ENCODE data around the gene SH3TC2.
A peak's percentile ranks its signal among the peaks of the same experiment; 100 is the strongest.

Gene SH3TC2

GRCh38 chr5:148996270-148996669 lies 66.6 kb downstream of the SH3TC2 start:
- no peak for DNase-seq

- no peak for DNase-seq
Measured at GRCh38 chr5:148995791-148996190, 67.1 kb downstream of the SH3TC2 start.

- no peak for DNase-seq
Measured at GRCh38 chr5:148993283-148993936, 69.5 kb downstream of the SH3TC2 start.

GRCh38 chr5:148992265-148992664 lies 70.6 kb downstream of the SH3TC2 start:
- DNase-seq: no peak

GRCh38 chr5:148991566-148991965 lies 71.3 kb downstream of the SH3TC2 start:
- no peak for DNase-seq

GRCh38 chr5:148990817-148991216 lies 72.0 kb downstream of the SH3TC2 start:
- no peak for DNase-seq

GRCh38 chr5:148989567-148989966 lies 73.3 kb downstream of the SH3TC2 start:
- no peak for DNase-seq

- no peak for DNase-seq
Measured at GRCh38 chr5:148988328-148988727, 74.5 kb downstream of the SH3TC2 start.

- no peak for DNase-seq
Measured at GRCh38 chr5:148986636-148987035, 76.2 kb downstream of the SH3TC2 start.

- DNase-seq: no peak
Measured at GRCh38 chr5:148984345-148984744, 78.5 kb downstream of the SH3TC2 start.

GRCh38 chr5:148981353-148981752 lies 81.5 kb downstream of the SH3TC2 start:
- DNase-seq: no peak

- DNase-seq: no peak
Measured at GRCh38 chr5:148980731-148981130, 82.1 kb downstream of the SH3TC2 start.

GRCh38 chr5:148979083-148979723 lies 83.7 kb downstream of the SH3TC2 start:
- DNase-seq: no peak

GRCh38 chr5:148978370-148979082 lies 84.3 kb downstream of the SH3TC2 start:
- DNase-seq: no peak

GRCh38 chr5:148976569-148977381 lies 86.1 kb downstream of the SH3TC2 start:
- DNase-seq: no peak

GRCh38 chr5:148974642-148975327 lies 88.1 kb downstream of the SH3TC2 start:
- no peak for DNase-seq

- no peak for DNase-seq
Measured at GRCh38 chr5:148973455-148973854, 89.4 kb downstream of the SH3TC2 start.

GRCh38 chr5:148972974-148973374 lies 89.9 kb downstream of the SH3TC2 start:
- DNase-seq: no peak

- no peak for DNase-seq
Measured at GRCh38 chr5:148972396-148972795, 90.5 kb downstream of the SH3TC2 start.

- no peak for DNase-seq
Measured at GRCh38 chr5:148970876-148971275, 92.0 kb downstream of the SH3TC2 start.

GRCh38 chr5:148970228-148970627 lies 92.6 kb downstream of the SH3TC2 start:
- peak; percentile 28 for DNase-seq

GRCh38 chr5:148969291-148969690 lies 93.6 kb downstream of the SH3TC2 start:
- no peak for DNase-seq

GRCh38 chr5:148968311-148968710 lies 94.6 kb downstream of the SH3TC2 start:
- DNase-seq: no peak

All from NCI-H2029 (cell line).